Esophagus squamous epithelium (tissue), 4 donors: ENCODE measurements around the gene FXYD6.

Experiments
- CTCF ChIP-seq, 6 experiments: fragments of 450-650 bp in 4 of 6; fragments of 200-600 bp in 2 of 6; sonication (generic) in 2 of 6; IDR thresholded peaks; one replicate each; pipeline ENCODE4 v1.5.1; 2016 to 2019; ENCODE audit warnings: antibody characterized with exemption in 6 of 6, mild to moderate bottlenecking in 4 of 6, moderate library complexity in 4 of 6
- POLR2A ChIP-seq, 4 donors: fragments of 450-650 bp; IDR thresholded peaks; one replicate each; pipeline ENCODE4 v1.6.1; 2017; ENCODE audit warnings: antibody characterized with exemption in 4 of 4, mild to moderate bottlenecking in 4 of 4, moderate library complexity in 3 of 4

- TF ChIP-seq CTCF (IDR thresholded peaks at IDR 0.05) (no peak), POLR2A (IDR thresholded peaks at IDR 0.05) (no peak)
These were observed 794 bp upstream of the FXYD6 start for GRCh38 chr11:117877120-117877784.
